HCT116 (cell line): Measurements from ENCODE around the gene SLC8A1. TPM values are rescaled to one million over a fixed set of nuclear protein-coding genes. Genes with fewer than 3 reads are reported as not detected.

Experiments
- ATAC-seq: fragments of 200-7000 bp; cut with Tn5 transposase; 2 replicates; pipeline ENCODE4 v1.9.1; 2020; ENCODE audit warnings: mild to moderate bottlenecking, moderate library complexity
- BruUV-seq: library from RNA; stranded (reverse); fragments of 400-500 nt; replicated peaks from 2 replicates; lab custom pipeline; 2021; lab: Mats Ljungman, UMichigan
- CTCF ChIA-PET: fragments of 300-600 bp; sonication (Branson Sonifier 250); formaldehyde crosslinking; loops from one replicate; lab custom pipeline; 2021; ENCODE audit warnings: antibody characterized with exemption; lab: Charles Lee
- POLR2A ChIA-PET: fragments of 300-600, 350-600 bp; sonication (Branson Sonifier 250); formaldehyde crosslinking; loops from one replicate; lab custom pipeline; 2021; ENCODE audit warnings: antibody characterized with exemption; lab: Charles Lee
- RAD21 ChIA-PET, 2 experiments: fragments of 300-600 bp; sonication (Branson Sonifier 250); formaldehyde crosslinking; loops; one replicate each; lab custom pipeline; 2023; ENCODE audit warnings: low total read pairs in 2 of 2; ENCODE audit not compliant: uncharacterized antibody in 2 of 2, unreplicated experiment in 2 of 2, low non-redundant PET in 1 of 2; lab: Charles Lee
- DNase-seq: peaks from one replicate; pipeline ENCODE4 v3.0.0-alpha.2; 2010; ENCODE audit warnings: low read depth, low spot score
- H2AFZ ChIP-seq: fragments of 200-600 bp; shearing (Covaris generic), sonication (generic); 2 replicates; pipeline ENCODE4 v1.6.1; 2017; ENCODE audit warnings: low read depth, mixed run types, mixed read lengths, antibody characterized with exemption, low read length; ENCODE audit not compliant: poor library complexity, severe bottlenecking
- H3K27ac ChIP-seq: 2 replicates; pipeline ENCODE4 v1.5.1; 2012; ENCODE audit warnings: low read depth, low read length
- H3K27me3 ChIP-seq: fragments of 200-600 bp; sonication (generic); 2 replicates; pipeline ENCODE4 v1.6.1; 2016; ENCODE audit warnings: mixed run types, low read length, mixed read lengths; ENCODE audit not compliant: insufficient read depth
- H3K36me3 ChIP-seq, 2 experiments: fragments of 200-500 bp in 1 of 2; fragments of 200-600 bp in 1 of 2; sonication (Bioruptor generic) in 1 of 2; sonication (generic) in 1 of 2; 2 replicates each; pipeline versions ENCODE4 v1.5.1 to v1.6.1; 2014 to 2016; ENCODE audit warnings: low read length in 2 of 2, inconsistent platforms in 1 of 2, mixed read lengths in 1 of 2, mixed run types in 1 of 2; ENCODE audit not compliant: insufficient read depth in 2 of 2, control insufficient read depth in 1 of 2
- H3K4me1 ChIP-seq, 2 experiments: fragments of 200-600 bp in 1 of 2; sonication (generic) in 1 of 2; 2 replicates each; pipeline versions ENCODE4 v1.5.1 to v1.6.1; 2012 to 2017; ENCODE audit warnings: low read length in 2 of 2, inconsistent platforms in 1 of 2, mild to moderate bottlenecking in 1 of 2, mixed read lengths in 1 of 2, mixed run types in 1 of 2, moderate library complexity in 1 of 2; ENCODE audit not compliant: insufficient read depth in 2 of 2, control insufficient read depth in 1 of 2
- H3K4me2 ChIP-seq: fragments of 200-600 bp; sonication (generic); 2 replicates; pipeline ENCODE4 v1.6.1; 2017; ENCODE audit warnings: mixed run types, low read length, mixed read lengths
- H3K4me3 ChIP-seq, 2 experiments: fragments of 200-600 bp in 1 of 2; sonication (generic) in 1 of 2; replicated peaks in 1 of 2; 2 replicates each; pipeline ENCODE4 v1.5.1; 2011 to 2016; ENCODE audit warnings: low read length in 2 of 2, control low read depth in 1 of 2, low read depth in 1 of 2, mild to moderate bottlenecking in 1 of 2, mixed read lengths in 1 of 2, mixed run types in 1 of 2
- H3K79me2 ChIP-seq: fragments of 200-600 bp; sonication (generic); 2 replicates; pipeline ENCODE4 v1.6.1; 2017; ENCODE audit warnings: mild to moderate bottlenecking, mixed run types, low read length, moderate library complexity, mixed read lengths; ENCODE audit not compliant: insufficient read depth
- H3K9ac ChIP-seq: fragments of 200-600 bp; sonication (generic); 2 replicates; pipeline ENCODE4 v1.6.1; 2016; ENCODE audit warnings: low read length, mixed read lengths
- H3K9me2 ChIP-seq: fragments of 200-600 bp; sonication (generic), shearing (Covaris generic); 2 replicates; pipeline ENCODE4 v1.6.1; 2017; ENCODE audit warnings: mixed run types, mild to moderate bottlenecking, moderate library complexity; ENCODE audit not compliant: insufficient read depth
- H3K9me3 ChIP-seq, 2 experiments: fragments of 200-500 bp in 1 of 2; fragments of 200-600 bp in 1 of 2; sonication (Bioruptor generic) in 1 of 2; sonication (generic) in 1 of 2; 2 replicates each; pipeline ENCODE4 v1.6.1; 2014 to 2017; ENCODE audit warnings: low read length in 2 of 2, mixed read lengths in 2 of 2, inconsistent platforms in 1 of 2, low read depth in 1 of 2, mild to moderate bottlenecking in 1 of 2, mixed run types in 1 of 2, moderate library complexity in 1 of 2; ENCODE audit not compliant: control insufficient read depth in 1 of 2, insufficient read depth in 1 of 2
- H4K20me1 ChIP-seq: fragments of 200-600 bp; sonication (generic), shearing (Covaris generic); 2 replicates; pipeline ENCODE4 v1.6.1; 2017; ENCODE audit warnings: mixed run types, mild to moderate bottlenecking, moderate library complexity; ENCODE audit not compliant: insufficient read depth
- ATF3 ChIP-seq: IDR thresholded peaks from 2 replicates; pipeline ENCODE4 v1.6.1; 2012
- CBX3 ChIP-seq: IDR thresholded peaks from 2 replicates; pipeline ENCODE4 v1.6.1; 2012; ENCODE audit warnings: low read depth
- CEBPB ChIP-seq: IDR thresholded peaks from 2 replicates; pipeline ENCODE4 v1.6.1; 2012; ENCODE audit warnings: low read depth
- EGR1 ChIP-seq: IDR thresholded peaks from 2 replicates; pipeline ENCODE4 v1.6.1; 2012; ENCODE audit warnings: low read depth
- ELF1 ChIP-seq: IDR thresholded peaks from 2 replicates; pipeline ENCODE4 v1.6.1; 2012; ENCODE audit warnings: low read depth, borderline replicate concordance
- EZH2 ChIP-seq: fragments of 200-600 bp; sonication (generic); IDR thresholded peaks from 2 replicates; pipeline ENCODE4 v1.6.1; 2017; ENCODE audit warnings: antibody characterized with exemption, mixed run types
- FOSL1 ChIP-seq: IDR thresholded peaks from 2 replicates; pipeline ENCODE4 v1.6.1; 2012; ENCODE audit warnings: low read depth
- JUND ChIP-seq: IDR thresholded peaks from 2 replicates; pipeline ENCODE4 v1.6.1; 2012
- POLR2A ChIP-seq: IDR thresholded peaks from 2 replicates; pipeline ENCODE4 v1.7.0; 2011; ENCODE audit warnings: borderline replicate concordance; ENCODE audit not compliant: insufficient read depth, insufficient read length; ENCODE audit errors: extremely low read depth
- POLR2AphosphoS5 ChIP-seq: IDR thresholded peaks from 2 replicates; pipeline ENCODE4 v1.6.1; 2011; ENCODE audit warnings: mild to moderate bottlenecking, low read depth, low read length, moderate library complexity
- RAD21 ChIP-seq: IDR thresholded peaks from 2 replicates; pipeline ENCODE4 v1.6.1; 2012; ENCODE audit warnings: low read depth, mild to moderate bottlenecking
- REST ChIP-seq: IDR thresholded peaks from 2 replicates; pipeline ENCODE4 v1.6.1; 2012; ENCODE audit warnings: low read depth
- TCF7L2 ChIP-seq: IDR thresholded peaks from 2 replicates; pipeline ENCODE4 v1.7.0; 2011; ENCODE audit warnings: borderline replicate concordance, inconsistent platforms; ENCODE audit not compliant: insufficient read depth, insufficient read length; ENCODE audit errors: extremely low read depth
- YY1 ChIP-seq: IDR thresholded peaks from 2 replicates; pipeline ENCODE4 v1.6.1; 2011; ENCODE audit warnings: low read length, low read depth, moderate library complexity, mild to moderate bottlenecking; ENCODE audit not compliant: insufficient replicate concordance; ENCODE audit errors: extremely low read depth
- ZBTB33 ChIP-seq: IDR thresholded peaks from 2 replicates; pipeline ENCODE4 v1.6.1; 2011; ENCODE audit warnings: mild to moderate bottlenecking, low read length, moderate library complexity; ENCODE audit not compliant: insufficient replicate concordance; ENCODE audit errors: extremely low read depth
- ZNF274 ChIP-seq: fragments of 200-500 bp; sonication (Bioruptor generic); IDR thresholded peaks from 2 replicates; pipeline ENCODE4 v1.6.1; 2014; ENCODE audit warnings: mild to moderate bottlenecking, low read depth, low read length, inconsistent platforms
- intact Hi-C: fragments of 100-400 bp; cut with micrococcal nuclease; formaldehyde crosslinking; loops from 2 replicates; pipeline ENCODE4 v1.10.0; 2022
- total RNA-seq: library from RNA; stranded (reverse); gene quantifications from one replicate; pipeline ENCODE4 v1.2.1, GENCODE V29; 2021; ENCODE audit not compliant: unreplicated experiment
- TF ChIP-seq, protein P1 (sequence below): IDR thresholded peaks from 2 replicates; pipeline ENCODE4 v1.6.1; 2012

SLC8A1 gene
- total RNA-seq, 1 experiment from 2014 or later = 0.07 TPM

GRCh38 chr2:40410695-40411094 is 41.2 kb downstream of the SLC8A1 start:
- H3K4me2 ChIP-seq = no peak overlapping the region
- POLR2A ChIA-PET = no interaction called here
- no TSS peak for BruUV-seq

More at GRCh38 chr2:40410695-40411094, 41.2 kb downstream of the SLC8A1 start:
- no peaks in the 10 kb centered on the region for H3K27me3 ChIP-seq
- no peaks in the 10 kb centered on the region for H3K9me3 ChIP-seq
- no peaks in the 10 kb centered on the region for H3K79me2 ChIP-seq
- H4K20me1 ChIP-seq = no peaks in the 10 kb centered on the region
- RAD21 ChIA-PET = no interaction called here
- H3K9me2 ChIP-seq = no peaks in the 10 kb centered on the region
- DNase-seq (no peak), ATAC-seq (no peak)
- TF ChIP-seq EGR1 (no peak), POLR2A (no peak), ATF3 (no peak), ZBTB33 (no peak), POLR2AphosphoS5 (no peak), EZH2 (no peak), ZNF274 (no peak), CEBPB (no peak), YY1 (no peak), FOSL1 (no peak), RAD21 (no peak), CBX3 (no peak), REST (no peak), TCF7L2 (no peak), JUND (no peak), ELF1 (no peak)
- TF ChIP-seq, protein P1, sequence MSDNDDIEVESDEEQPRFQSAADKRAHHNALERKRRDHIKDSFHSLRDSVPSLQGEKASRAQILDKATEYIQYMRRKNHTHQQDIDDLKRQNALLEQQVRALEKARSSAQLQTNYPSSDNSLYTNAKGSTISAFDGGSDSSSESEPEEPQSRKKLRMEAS = no peak
- TF ChIP-seq, all 23 proteins: peak for 0
- Histone ChIP-seq H3K36me3 (no peaks in the 10 kb centered on the region), H3K9ac (no peak overlapping the region), H3K27ac (no peak overlapping the region), H3K4me1 (peaks cover 6 to 11% of the 10 kb centered on the region in 2 experiments; a peak in 3 of 4 replicates), H3K4me3 (no peak overlapping the region), H2AFZ (no peak overlapping the region)
- intact Hi-C loops = no loop called here
- CTCF ChIA-PET = no interaction called here
